ENCODE results near the gene CTAGE9. TPM values are rescaled to one million over a fixed set of nuclear protein-coding genes. Genes with fewer than 3 reads are reported as not detected.

CTAGE9 gene
- polyA plus RNA-seq, 3 donors, result 0.18 TPM; not detected in 2

DNA sequence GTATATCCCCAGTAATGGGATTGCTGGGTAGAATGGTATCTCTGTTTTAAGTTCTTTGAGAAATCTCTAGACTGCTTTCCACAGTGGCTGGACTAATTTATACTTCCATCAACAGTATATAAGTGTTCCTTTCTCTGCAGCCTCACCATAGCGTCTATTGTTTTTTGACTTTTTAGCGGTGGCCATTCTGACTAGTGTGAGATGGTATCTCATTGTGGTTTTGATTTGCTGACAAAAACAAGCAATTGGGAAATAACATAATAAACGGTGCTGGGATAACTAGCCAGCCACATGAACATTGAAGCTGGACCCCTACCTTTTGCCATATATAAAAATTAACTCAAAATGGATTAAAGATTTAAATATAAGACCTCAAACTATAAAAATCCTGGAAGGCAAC lies 23.8 kb downstream of the CTAGE9 start:
- DNase-seq (ENCODE audit: extremely low read depth in 1 of 11, low read depth in 9 of 11, low spot score in 4 of 11), result no peak

DNA sequence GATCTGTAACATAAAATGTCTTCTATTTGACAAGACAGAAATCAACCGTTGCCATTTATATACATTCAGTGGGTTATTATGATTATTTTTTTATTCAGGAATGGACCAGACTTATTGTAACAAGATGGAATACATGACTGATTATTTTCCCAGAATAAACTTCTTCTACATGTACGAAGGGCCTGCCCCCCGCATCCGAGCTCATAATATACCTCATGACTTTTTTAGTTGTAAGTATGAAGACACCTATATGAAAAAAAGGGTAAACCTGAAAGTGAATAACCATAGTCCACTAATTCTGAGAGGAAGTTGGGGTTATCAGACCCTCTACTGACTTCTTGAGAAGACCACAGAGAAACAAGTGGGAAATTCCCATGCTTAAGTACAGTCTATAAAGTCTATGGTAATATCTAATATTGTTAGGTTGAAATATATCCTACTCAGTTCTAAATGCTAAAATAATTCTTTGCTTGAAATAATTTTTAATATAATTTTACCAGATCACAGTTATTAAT lies 25.5 kb downstream of the CTAGE9 start:
- DNase-seq (ENCODE audit: extremely low read depth in 1 of 11, low read depth in 9 of 11, low spot score in 4 of 11), result no peak

DNA sequence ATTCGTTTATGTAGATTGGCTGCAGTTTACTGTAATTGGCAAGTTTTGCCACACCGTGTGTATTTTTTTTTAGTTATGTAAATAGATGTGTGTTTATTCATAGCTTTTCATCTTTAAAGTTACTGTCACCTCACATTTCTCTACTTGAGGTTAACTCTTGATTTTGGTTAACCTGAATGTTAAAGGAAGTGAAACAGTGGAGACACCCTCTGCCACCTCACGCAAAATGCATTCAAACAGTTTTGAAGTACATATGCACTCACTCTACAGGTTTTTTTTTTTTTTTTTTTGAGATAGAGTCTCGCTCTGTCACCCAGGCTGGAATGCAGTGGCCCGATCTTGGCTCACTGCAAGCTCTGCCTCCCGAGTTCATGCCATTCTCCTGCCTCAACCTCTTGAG lies 27.3 kb downstream of the CTAGE9 start:
- DNase-seq (ENCODE audit: extremely low read depth in 1 of 11, low read depth in 9 of 11, low spot score in 4 of 11), result no peak

DNA sequence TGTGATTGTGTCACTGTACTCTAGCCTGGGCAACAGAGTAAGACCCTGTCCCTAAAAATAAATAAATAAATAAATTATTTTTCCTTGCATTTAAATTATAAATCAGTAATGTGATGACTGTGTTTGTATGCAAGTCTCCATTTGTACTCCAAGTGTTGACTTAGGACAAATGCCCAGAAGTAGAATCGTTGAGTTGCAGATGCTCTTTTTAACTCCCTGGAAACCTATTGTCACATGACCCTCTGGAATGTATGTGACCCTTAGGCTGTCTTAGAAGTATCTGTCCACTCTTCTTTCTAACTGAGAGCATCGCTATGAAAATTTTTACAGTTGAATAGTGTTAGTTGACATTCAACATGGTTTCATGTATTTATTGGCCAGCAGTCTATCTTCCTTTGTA lies 28.4 kb downstream of the CTAGE9 start:
- DNase-seq (ENCODE audit: extremely low read depth in 1 of 11, low read depth in 9 of 11, low spot score in 4 of 11), result no peak

DNA sequence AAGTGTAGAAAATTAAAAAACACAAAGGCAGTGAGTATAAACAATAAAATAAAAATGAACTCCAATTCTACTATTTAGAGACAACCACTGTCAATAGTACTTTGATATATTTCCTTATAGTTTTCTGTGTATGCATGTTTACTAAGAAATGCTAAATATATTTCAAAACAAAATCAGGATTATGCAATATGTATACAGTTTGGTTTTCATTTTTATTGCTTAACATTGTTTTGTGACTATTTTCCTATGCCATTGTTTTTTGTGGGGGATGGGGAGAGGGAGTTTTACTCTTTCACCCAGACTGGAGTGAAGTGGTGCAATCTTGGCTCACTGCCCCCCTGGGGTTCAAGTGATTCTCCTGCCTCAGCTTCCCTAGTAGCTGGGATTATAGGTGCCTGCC lies 29.2 kb downstream of the CTAGE9 start:
- no peak for DNase-seq (ENCODE audit: extremely low read depth in 1 of 11, low read depth in 9 of 11, low spot score in 4 of 11)

DNA sequence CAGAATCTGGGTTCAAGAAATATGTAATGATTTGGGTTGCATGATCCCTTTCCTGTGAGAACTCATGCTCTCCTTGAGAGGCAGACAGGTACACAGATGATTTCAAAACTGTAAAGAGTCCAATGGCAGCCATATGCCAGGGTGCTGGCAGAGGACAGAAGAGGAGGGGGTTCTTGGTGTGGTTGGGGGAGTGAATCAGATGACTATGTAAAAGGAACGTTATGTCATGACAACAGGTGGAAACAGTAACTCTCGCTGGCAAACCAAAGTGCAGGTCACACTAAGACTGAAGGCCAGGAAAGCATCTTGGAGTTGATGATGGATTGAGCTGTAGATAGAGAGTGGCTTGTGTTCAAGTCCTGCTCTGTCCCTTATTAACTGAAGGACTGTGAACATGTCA lies 29.9 kb downstream of the CTAGE9 start:
- no peak for DNase-seq (ENCODE audit: extremely low read depth in 1 of 11, low read depth in 9 of 11, low spot score in 4 of 11)

DNA sequence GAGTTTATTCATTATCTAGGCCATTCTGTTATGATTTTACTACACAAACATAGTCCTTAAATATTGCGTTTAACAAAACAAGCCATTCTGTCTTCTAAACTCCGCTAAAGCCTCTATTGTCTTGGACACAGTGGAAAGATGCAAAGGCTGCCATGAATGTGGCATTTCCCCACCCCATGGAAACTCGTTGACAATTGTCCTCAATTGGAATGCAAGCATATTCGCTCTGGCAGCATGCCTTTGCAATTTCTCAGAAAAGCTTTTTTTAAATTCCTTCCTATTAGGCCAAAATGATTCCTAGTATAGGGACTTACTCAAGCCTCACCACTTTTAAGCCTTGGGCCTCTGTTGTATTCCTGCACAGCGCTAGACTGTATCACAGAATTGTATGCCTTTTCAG lies 32.4 kb downstream of the CTAGE9 start:
- no peak for DNase-seq (ENCODE audit: extremely low read depth in 1 of 11, low read depth in 9 of 11, low spot score in 4 of 11)

DNA sequence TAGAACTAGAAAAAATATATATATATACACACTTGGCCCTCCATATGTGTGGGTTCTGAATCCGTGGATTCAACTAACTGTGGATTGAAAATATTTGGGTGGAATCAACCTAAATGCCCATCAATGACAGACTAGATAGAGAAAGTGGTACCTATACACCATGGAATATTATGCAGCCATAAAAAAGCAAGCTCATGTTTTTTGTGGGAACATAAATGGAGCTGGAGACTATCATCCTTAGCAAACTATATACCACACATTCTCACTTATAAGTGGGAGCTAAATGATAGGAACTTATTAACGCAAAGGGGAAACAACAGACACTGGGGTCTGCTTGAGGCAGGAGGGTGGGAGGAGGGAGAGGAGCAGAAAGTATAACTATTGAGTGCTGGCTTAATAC lies 37.6 kb downstream of the CTAGE9 start:
- DNase-seq (ENCODE audit: extremely low read depth in 1 of 11, low read depth in 9 of 11, low spot score in 4 of 11), result no peak

DNA sequence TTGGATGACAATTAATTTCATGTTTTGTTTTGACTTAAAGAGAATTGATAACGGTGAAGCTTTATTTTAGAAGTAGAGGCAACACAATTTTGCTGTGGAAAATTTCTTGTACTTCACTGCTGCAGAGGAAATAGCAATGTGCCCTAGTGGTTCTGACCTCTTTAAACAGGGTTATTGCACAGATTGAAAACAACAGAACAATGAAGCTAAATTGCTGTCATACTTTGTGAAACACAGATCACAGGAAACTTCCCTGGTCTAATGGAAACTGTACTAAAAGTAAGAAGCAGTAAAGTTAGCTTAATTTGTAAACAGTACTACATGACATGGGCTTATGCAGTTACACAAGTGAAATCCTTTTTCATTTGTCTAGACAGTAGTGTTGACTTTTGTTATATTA lies 40.9 kb downstream of the CTAGE9 start:
- no peak for DNase-seq (ENCODE audit: extremely low read depth in 1 of 11, low read depth in 9 of 11, low spot score in 4 of 11)

DNA sequence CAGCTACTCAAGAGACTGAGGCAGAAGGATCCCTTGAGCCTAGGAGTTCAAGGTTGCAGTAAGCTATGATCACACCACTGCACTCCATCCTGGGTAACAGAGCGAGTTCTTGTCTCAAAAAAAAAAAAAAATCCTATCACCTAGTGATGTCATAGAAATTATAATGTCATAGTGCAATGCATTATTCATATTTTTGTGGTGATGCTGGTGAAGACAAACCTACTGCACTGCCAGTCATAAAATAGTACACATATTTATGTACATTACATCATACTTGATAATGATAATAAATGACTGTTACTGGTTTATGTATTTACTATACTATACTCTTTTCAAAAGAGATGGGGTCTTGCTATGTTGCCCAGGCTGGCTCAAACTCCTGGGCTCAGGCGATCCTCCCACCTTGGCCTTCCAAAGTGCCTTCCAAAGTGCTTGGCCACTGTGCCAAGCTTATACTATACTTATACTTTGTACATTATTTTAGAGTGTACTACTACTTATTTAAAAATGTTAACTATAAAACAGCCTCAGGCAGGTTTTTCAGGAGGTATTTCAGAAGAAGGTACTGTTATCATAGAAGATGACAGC lies 47.1 kb downstream of the CTAGE9 start:
- no peak for DNase-seq (ENCODE audit: extremely low read depth in 1 of 11, low read depth in 9 of 11, low spot score in 4 of 11)

DNA sequence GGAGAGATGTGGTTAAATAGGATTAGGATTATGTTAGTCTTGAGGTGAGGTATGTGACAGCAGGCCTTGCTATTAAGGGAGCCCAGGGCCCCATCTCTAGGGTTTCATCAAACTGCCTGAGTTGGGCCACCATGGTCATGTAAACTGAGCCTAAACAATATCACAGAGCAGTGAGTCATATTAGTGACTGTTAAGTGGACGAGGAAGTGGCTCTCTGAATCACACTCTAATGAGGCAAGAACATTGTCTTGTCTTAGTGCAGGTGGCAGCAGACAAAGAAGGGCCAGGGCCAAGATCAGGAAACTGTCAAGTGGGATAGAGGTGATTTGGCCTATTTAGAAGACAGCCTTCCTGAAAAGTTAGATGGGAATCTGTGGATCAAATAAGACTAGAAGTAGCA lies 50.6 kb downstream of the CTAGE9 start:
- no peak for DNase-seq (ENCODE audit: extremely low read depth in 1 of 11, low read depth in 9 of 11, low spot score in 4 of 11)

Other genes starting within 250 kb of the CTAGE9 start
- 1 to 10 TPM in 1 of 3 donors, under 1 TPM in 2; 0.50 to 1.4 (median 0.71) TPM for gene ARG1, start 137.8 kb downstream of the CTAGE9 start, polyA plus RNA-seq (ENCODE audit: insufficient read length in 3 of 3)
- 10 to 100 TPM; 43.6 to 63.0 (median 54.6) TPM for gene MED23, start 82.8 kb downstream of the CTAGE9 start, polyA plus RNA-seq (ENCODE audit: insufficient read length in 3 of 3)
- 10 to 100 TPM in 1 of 3 donors, 1 to 10 TPM in 2; 6.3 to 11.6 (median 8.7) TPM for gene ENPP3, start 73.7 kb downstream of the CTAGE9 start, polyA plus RNA-seq (ENCODE audit: insufficient read length in 3 of 3)
- not detected for gene OR2A4, start 9.6 kb downstream of the CTAGE9 start, polyA plus RNA-seq (ENCODE audit: insufficient read length in 3 of 3)
- 10 to 100 TPM; 19.2 to 25.2 (median 25.2) TPM for gene ENPP1, start 97.0 kb upstream of the CTAGE9 start, polyA plus RNA-seq (ENCODE audit: insufficient read length in 3 of 3)
- gene CCN2, start 240.4 kb upstream of the CTAGE9 start, polyA plus RNA-seq (ENCODE audit: insufficient read length in 3 of 3), result 100 to 1,000 TPM; 237 to 413 (median 240) TPM